HG03095 (cell line): ENCODE data around the gene FBXW11.

Experiments
- ATAC-seq: cut with Tn5 transposase; IDR thresholded peaks from one replicate; pipeline ENCODE4 v1.9.1; 2021; ENCODE audit warnings: moderate library complexity; ENCODE audit not compliant: unreplicated experiment

Gene FBXW11

DNA sequence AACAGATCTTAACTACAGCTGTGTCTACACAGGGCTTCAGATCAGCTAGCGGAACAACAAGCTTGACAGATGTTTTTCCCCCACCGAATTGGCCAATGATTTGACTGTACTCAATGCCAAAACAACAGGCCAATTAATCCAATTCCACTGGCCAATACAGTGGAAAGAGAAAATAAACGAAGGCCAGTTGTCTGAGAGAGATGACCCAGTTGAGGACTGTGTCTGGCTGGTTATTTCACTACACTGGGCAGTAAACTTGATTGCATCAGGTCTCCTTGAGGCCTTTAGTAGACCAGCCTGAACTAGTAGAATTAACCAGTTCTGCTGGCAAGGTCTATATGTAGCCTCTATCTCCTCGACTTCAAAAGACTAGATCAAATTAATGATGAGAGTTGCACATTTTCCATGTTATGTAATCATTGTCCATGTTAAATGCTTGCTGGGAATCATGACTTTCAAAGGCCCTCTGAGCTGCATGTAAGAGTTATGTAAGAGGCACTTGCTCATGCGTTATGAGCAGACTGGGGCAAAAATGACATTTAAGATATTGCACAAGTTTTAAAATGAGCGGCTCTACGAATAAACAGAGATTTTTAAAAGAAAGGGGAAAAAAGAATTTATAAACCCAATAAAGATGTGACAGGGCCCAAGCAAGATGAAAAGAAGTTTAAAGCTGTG is 192.5 kb downstream of the FBXW11 start:
- ATAC-seq, result no peak

DNA sequence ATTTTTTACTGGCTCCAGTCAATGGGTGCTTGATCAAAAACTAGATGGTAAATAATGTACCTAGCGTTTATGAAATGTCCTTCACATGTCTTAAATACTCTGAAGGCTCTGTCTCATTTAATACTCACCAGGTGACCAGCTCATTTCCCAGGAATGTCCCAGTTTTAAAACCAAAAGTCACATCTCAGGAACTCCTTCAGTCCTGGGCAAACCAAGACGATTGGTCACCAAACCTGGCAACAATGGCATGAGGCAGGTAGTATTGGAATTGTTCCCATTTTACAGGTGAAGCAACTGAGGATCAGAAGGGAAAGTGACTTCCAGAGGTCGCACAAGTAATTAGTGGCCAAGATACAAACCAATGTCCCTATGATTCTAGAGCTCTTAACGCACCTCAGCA is 193.2 kb downstream of the FBXW11 start:
- ATAC-seq, result no peak
